Left lung (tissue), 10 donors: ENCODE measurements around the gene CRNKL1. TPM values are rescaled to one million over a fixed set of nuclear protein-coding genes. Genes with fewer than 3 reads are reported as not detected.

Source experiments
- ATAC-seq: fragments of 200-7000 bp; cut with Tn5 transposase; one replicate; pipeline ENCODE4 v1.9.1; 2020; ENCODE audit warnings: moderate library complexity
- DNase-seq, 4 donors: peaks; one replicate each; pipeline ENCODE4 v3.0.0-alpha.2; 2013 to 2020
- H3K27ac ChIP-seq, 2 donors: fragments of 200-600 bp; sonication (generic) in 1 of 2; one replicate each; pipeline versions ENCODE4 v1.5.0 to v1.8.0; 2020 to 2021
- H3K27me3 ChIP-seq, 2 donors: fragments of 200-600 bp; sonication (generic) in 1 of 2; one replicate each; pipeline versions ENCODE4 v1.5.0 to v1.8.0; 2020 to 2021
- H3K36me3 ChIP-seq, 2 donors: fragments of 200-600 bp; sonication (generic) in 1 of 2; one replicate each; pipeline versions ENCODE4 v1.5.0 to v1.8.0; 2020 to 2021
- H3K4me1 ChIP-seq, 2 donors: fragments of 200-600 bp; one replicate each; pipeline ENCODE4 v1.8.0; 2021
- H3K4me3 ChIP-seq, 2 donors: fragments of 200-600 bp; sonication (generic) in 1 of 2; one replicate each; pipeline versions ENCODE4 v1.5.0 to v1.8.0; 2020 to 2021; ENCODE audit warnings: mild to moderate bottlenecking in 1 of 2
- H3K9me3 ChIP-seq, 2 donors: fragments of 200-600 bp; sonication (generic) in 1 of 2; one replicate each; pipeline versions ENCODE4 v1.5.0 to v1.8.0; 2020 to 2021
- CTCF ChIP-seq, 2 donors: fragments of 200-600 bp; sonication (generic) in 1 of 2; IDR thresholded peaks; one replicate each; pipeline versions ENCODE4 v1.5.0 to v1.8.0; 2021; ENCODE audit warnings: antibody characterized with exemption in 2 of 2
- intact Hi-C, 2 donors: fragments of 100-400 bp; cut with DNase I; formaldehyde crosslinking; loops; one replicate each; pipeline versions ENCODE4 v1.11.2 to v1.14.2; 2022
- polyA plus RNA-seq, 6 donors: library from polyadenylated mRNA; unstranded; fragments of 120-200 nt; gene quantifications; one replicate each; pipeline ENCODE4 v1.2.1, GENCODE V29; 2013; ENCODE audit not compliant: insufficient read length in 6 of 6
- total RNA-seq, 2 donors: library from RNA; stranded (reverse); fragmentation: NEBNext Ultra II Directional; extraction: Animal tissue kit (Norgen Biotek cat#: 25700); gene quantifications; one replicate each; pipeline ENCODE4 v1.2.1, GENCODE V29; 2021
- donor health status: DM: no; HTN: yes; CAD: no.
- donor health status: DM: no; HTN: no; CAD: no.

Gene CRNKL1
- total and polyA plus RNA-seq, 8 donors, result 17.9 to 48.3 (median 40.2) TPM

GRCh38 chr20:20094410-20094809 lies 42.1 kb upstream of the CRNKL1 start:
- no peaks in the 10 kb centered on the region for H3K27me3 ChIP-seq
- H3K4me3 ChIP-seq, result no peak overlapping the region
- DNase-seq (no peak), ATAC-seq (no peak)
- no peaks in the 10 kb centered on the region for H3K9me3 ChIP-seq
- H3K27ac ChIP-seq, result no peak overlapping the region
- no peak for TF ChIP-seq CTCF (IDR thresholded peaks at IDR 0.05)
- no peaks in the 10 kb centered on the region for H3K4me1 ChIP-seq
- intact Hi-C loops, result no loop called here
- no peaks in the 10 kb centered on the region for H3K36me3 ChIP-seq

- no peak for ATAC-seq
- Histone ChIP-seq H3K27me3 (no peaks in the 10 kb centered on the region), H3K9me3 (no peaks in the 10 kb centered on the region), H3K36me3 (no peaks in the 10 kb centered on the region), H3K4me1 (no peaks in the 10 kb centered on the region), H3K27ac (no peak overlapping the region), H3K4me3 (no peak overlapping the region)
- intact Hi-C loops, result no loop called here
- no peak for TF ChIP-seq CTCF (IDR thresholded peaks at IDR 0.05)
- DNase-seq, result no peak
Measured at GRCh38 chr20:20092827-20093226, 40.6 kb upstream of the CRNKL1 start.

- no peak for ATAC-seq
- intact Hi-C loops, result loop anchor here in 1 of 2 donors (5.0 kb wide), 1 partner anchor 142 kb away; no protein-coding TSS in a partner anchor
- DNase-seq, result no peak
- no peaks in the 10 kb centered on the region for H3K4me1 ChIP-seq
- TF ChIP-seq CTCF (IDR thresholded peaks at IDR 0.05), result no peak
- H3K4me3 ChIP-seq, result no peak overlapping the region
- no peaks in the 10 kb centered on the region for H3K36me3 ChIP-seq
- no peak overlapping the region for H3K27ac ChIP-seq
- H3K27me3 ChIP-seq, result no peaks in the 10 kb centered on the region
- H3K9me3 ChIP-seq, result no peaks in the 10 kb centered on the region
Measured at GRCh38 chr20:20089939-20090338, 37.7 kb upstream of the CRNKL1 start.

- no peak overlapping the region for H3K4me3 ChIP-seq
- H3K27ac ChIP-seq, result no peak overlapping the region
- DNase-seq (no peak), ATAC-seq (no peak)
- no peaks in the 10 kb centered on the region for H3K4me1 ChIP-seq
- no peaks in the 10 kb centered on the region for H3K36me3 ChIP-seq
- H3K27me3 ChIP-seq, result no peaks in the 10 kb centered on the region
- TF ChIP-seq CTCF (IDR thresholded peaks at IDR 0.05), result no peak
- H3K9me3 ChIP-seq, result no peaks in the 10 kb centered on the region
- intact Hi-C loops, result loop anchor here in 1 of 2 donors (5.0 kb wide), 1 partner anchor 143 kb away; no protein-coding TSS in a partner anchor
Measured at GRCh38 chr20:20089018-20089417, 36.8 kb upstream of the CRNKL1 start.

GRCh38 chr20:20085812-20086211 lies 33.5 kb upstream of the CRNKL1 start:
- no peak overlapping the region for H3K27ac ChIP-seq
- no peaks in the 10 kb centered on the region for H3K4me1 ChIP-seq
- no peak for DNase-seq
- ATAC-seq, result peak; percentile 89
- H3K36me3 ChIP-seq, result no peaks in the 10 kb centered on the region
- H3K9me3 ChIP-seq, result no peaks in the 10 kb centered on the region
- intact Hi-C loops, result loop anchor here in 1 of 2 donors (5.0 kb wide), 1 partner anchor 146 kb away; no protein-coding TSS in a partner anchor
- H3K27me3 ChIP-seq, result peaks cover 0 to 7% of the 10 kb centered on the region in 2 donors
- TF ChIP-seq CTCF (IDR thresholded peaks at IDR 0.05), result no peak
- H3K4me3 ChIP-seq, result no peak overlapping the region
